ENCODE measurements around the gene DNAH3. TPM values are rescaled to one million over a fixed set of nuclear protein-coding genes. Genes with fewer than 3 reads are reported as not detected.

Gene DNAH3
- total RNA-seq, 5 donors from 2014 or later (not counting 1 experiment from before 2014, with no cell fraction given) = not detected

- Mint-ChIP-seq H3K9me3 (no peaks in the 10 kb centered on the region), H3K27me3 (no peaks in the 10 kb centered on the region), H3K27ac (no peak overlapping the region), H3K4me3 (no peak overlapping the region), H3K36me3 (peaks cover 23% of the 10 kb centered on the region), H3K4me1 (peaks cover 20 to 25% (median 23%) of the 10 kb centered on the region in 3 donors)
- ChIA-PET POLR2A (no interaction called here), CTCF (no interaction called here)
- no peaks in the 10 kb centered on the region for H3K9me3 ChIP-seq
- 100% methylated on average over 1 of the region's 2 CpGs for WGBS (ENCODE audit: insufficient coverage)
- ATAC-seq (replicated peaks in 1 of 4) = no peak
- peaks cover 0 to 10% of the 10 kb centered on the region in 2 donors for H3K36me3 ChIP-seq (ENCODE audit: control insufficient read depth in 2 of 2, extremely low read depth in 1 of 2, insufficient read depth in 1 of 2, low read length in 1 of 2)
- no peak overlapping the region for H3K4me3 ChIP-seq (ENCODE audit: control insufficient read depth in 1 of 2, extremely low read depth in 1 of 2, low read length in 1 of 2)
- no peaks in the 10 kb centered on the region for H3K27me3 ChIP-seq (replicated peaks in 1 of 2; ENCODE audit: control insufficient read depth in 2 of 2, extremely low read depth in 1 of 2, insufficient read depth in 2 of 2, low read length in 1 of 2)
- no peak for DNase-seq
- peaks cover 3 to 5% of the 10 kb centered on the region in 2 experiments for H3K4me1 ChIP-seq (ENCODE audit: control insufficient read depth in 1 of 2, extremely low read depth in 1 of 2, insufficient read depth in 2 of 2, low read length in 2 of 2)
- H3K27ac ChIP-seq (ENCODE audit: low read length) = no peak overlapping the region
These were observed 256.3 kb downstream of the DNAH3 start for GRCh38 chr16:20894388-20894787.

- no peaks in the 10 kb centered on the region for H3K27me3 Mint-ChIP-seq
- ChIA-PET CTCF (interaction anchor here in 1 of 2 donors (0.7 kb wide), 2 partner anchors 16 to 29 kb away, joined by 3 to 4 read pairs; no protein-coding TSS in a partner anchor), POLR2A (no interaction called here)
- no peak overlapping the region for H3K4me3 Mint-ChIP-seq
- no peaks in the 10 kb centered on the region for H3K9me3 ChIP-seq
- H3K27ac ChIP-seq (ENCODE audit: low read length) = no peak overlapping the region
- no CpG with 5 or more reads among the region's 4 CpGs for WGBS (ENCODE audit: insufficient coverage)
- H3K4me1 Mint-ChIP-seq = peaks cover 7 to 12% (median 7%) of the 10 kb centered on the region in 3 donors
- peaks cover 0 to 5% of the 10 kb centered on the region in 2 donors for H3K36me3 ChIP-seq (ENCODE audit: control insufficient read depth in 2 of 2, extremely low read depth in 1 of 2, insufficient read depth in 1 of 2, low read length in 1 of 2)
- no peak for ATAC-seq (replicated peaks in 1 of 4)
- no peaks in the 10 kb centered on the region for H3K27me3 ChIP-seq (replicated peaks in 1 of 2; ENCODE audit: control insufficient read depth in 2 of 2, extremely low read depth in 1 of 2, insufficient read depth in 2 of 2, low read length in 1 of 2)
- H3K36me3 Mint-ChIP-seq = peaks cover 27% of the 10 kb centered on the region
- no peaks in the 10 kb centered on the region for H3K4me1 ChIP-seq (ENCODE audit: control insufficient read depth in 1 of 2, extremely low read depth in 1 of 2, insufficient read depth in 2 of 2, low read length in 2 of 2)
- H3K4me3 ChIP-seq (ENCODE audit: control insufficient read depth in 1 of 2, extremely low read depth in 1 of 2, low read length in 1 of 2) = no peak overlapping the region
- no peaks in the 10 kb centered on the region for H3K9me3 Mint-ChIP-seq
- peak overlapping the region in 1 of 2 donors; percentile 44 for H3K27ac Mint-ChIP-seq
- DNase-seq = no peak
These were observed 260.9 kb downstream of the DNAH3 start for GRCh38 chr16:20889625-20890275.

- no peaks in the 10 kb centered on the region for H3K27me3 Mint-ChIP-seq
- H3K27me3 ChIP-seq (replicated peaks in 1 of 2; ENCODE audit: control insufficient read depth in 2 of 2, extremely low read depth in 1 of 2, insufficient read depth in 2 of 2, low read length in 1 of 2) = no peaks in the 10 kb centered on the region
- ChIA-PET POLR2A (no interaction called here), CTCF (no interaction called here)
- DNase-seq (no peak), ATAC-seq (replicated peaks in 1 of 4) (no peak)
- H3K36me3 ChIP-seq (ENCODE audit: control insufficient read depth in 2 of 2, extremely low read depth in 1 of 2, insufficient read depth in 1 of 2, low read length in 1 of 2) = peaks cover 0 to 1% of the 10 kb centered on the region in 2 donors
- WGBS (ENCODE audit: insufficient coverage) = no CpG with 5 or more reads among the region's 1 CpG
- H3K9me3 Mint-ChIP-seq = no peaks in the 10 kb centered on the region
- no peak overlapping the region for H3K27ac ChIP-seq (ENCODE audit: low read length)
- no peaks in the 10 kb centered on the region for H3K4me1 ChIP-seq (ENCODE audit: control insufficient read depth in 1 of 2, extremely low read depth in 1 of 2, insufficient read depth in 2 of 2, low read length in 2 of 2)
- no peak overlapping the region for H3K4me3 Mint-ChIP-seq
- H3K9me3 ChIP-seq = no peaks in the 10 kb centered on the region
- H3K4me3 ChIP-seq (ENCODE audit: control insufficient read depth in 1 of 2, extremely low read depth in 1 of 2, low read length in 1 of 2) = no peak overlapping the region
- H3K36me3 Mint-ChIP-seq = peaks cover 29% of the 10 kb centered on the region
- H3K4me1 Mint-ChIP-seq = peaks cover 15 to 18% (median 17%) of the 10 kb centered on the region in 3 donors
- H3K27ac Mint-ChIP-seq = no peak overlapping the region
These were observed 263.4 kb downstream of the DNAH3 start for GRCh38 chr16:20887207-20887606.

- WGBS (ENCODE audit: insufficient coverage) = 0% methylated on average over 1 of the region's 1 CpG
- Mint-ChIP-seq H3K4me1 (peaks cover 17 to 18% (median 17%) of the 10 kb centered on the region in 3 donors), H3K36me3 (peaks cover 23% of the 10 kb centered on the region), H3K9me3 (no peaks in the 10 kb centered on the region), H3K4me3 (no peak overlapping the region), H3K27me3 (no peaks in the 10 kb centered on the region), H3K27ac (no peak overlapping the region)
- ChIA-PET CTCF (interaction anchor here in 1 of 2 donors (1.3 kb wide), 1 partner anchor 12 kb away, joined by 4 read pairs; no protein-coding TSS in a partner anchor), POLR2A (no interaction called here)
- Histone ChIP-seq H3K4me3 (ENCODE audit: control insufficient read depth in 1 of 2, extremely low read depth in 1 of 2, low read length in 1 of 2) (no peak overlapping the region), H3K4me1 (ENCODE audit: control insufficient read depth in 1 of 2, extremely low read depth in 1 of 2, insufficient read depth in 2 of 2, low read length in 2 of 2) (no peaks in the 10 kb centered on the region), H3K9me3 (no peaks in the 10 kb centered on the region), H3K27ac (ENCODE audit: low read length) (no peak overlapping the region), H3K36me3 (ENCODE audit: control insufficient read depth in 2 of 2, extremely low read depth in 1 of 2, insufficient read depth in 1 of 2, low read length in 1 of 2) (no peaks in the 10 kb centered on the region), H3K27me3 (replicated peaks in 1 of 2; ENCODE audit: control insufficient read depth in 2 of 2, extremely low read depth in 1 of 2, insufficient read depth in 2 of 2, low read length in 1 of 2) (no peaks in the 10 kb centered on the region)
- DNase-seq (no peak), ATAC-seq (replicated peaks in 1 of 4) (no peak)
These were observed 264.3 kb downstream of the DNAH3 start for GRCh38 chr16:20886320-20886719.

GRCh38 chr16:20884240-20884556 is 266.4 kb downstream of the DNAH3 start:
- Mint-ChIP-seq H3K4me1 (peaks cover 17 to 28% (median 26%) of the 10 kb centered on the region in 3 donors), H3K27me3 (no peaks in the 10 kb centered on the region), H3K36me3 (peaks cover 18% of the 10 kb centered on the region), H3K4me3 (no peak overlapping the region), H3K27ac (peak overlapping the region in 1 of 2 donors; percentile 23), H3K9me3 (no peaks in the 10 kb centered on the region)
- Histone ChIP-seq H3K36me3 (ENCODE audit: control insufficient read depth in 2 of 2, extremely low read depth in 1 of 2, insufficient read depth in 1 of 2, low read length in 1 of 2) (no peaks in the 10 kb centered on the region), H3K4me1 (ENCODE audit: control insufficient read depth in 1 of 2, extremely low read depth in 1 of 2, insufficient read depth in 2 of 2, low read length in 2 of 2) (no peaks in the 10 kb centered on the region), H3K27ac (ENCODE audit: low read length) (no peak overlapping the region), H3K9me3 (no peaks in the 10 kb centered on the region), H3K4me3 (ENCODE audit: control insufficient read depth in 1 of 2, extremely low read depth in 1 of 2, low read length in 1 of 2) (no peak overlapping the region), H3K27me3 (replicated peaks in 1 of 2; ENCODE audit: control insufficient read depth in 2 of 2, extremely low read depth in 1 of 2, insufficient read depth in 2 of 2, low read length in 1 of 2) (no peaks in the 10 kb centered on the region)
- ChIA-PET POLR2A (no interaction called here), CTCF (interaction anchor here in 1 of 2 donors (1.1 kb wide), 1 partner anchor 9 kb away, joined by 3 read pairs; no protein-coding TSS in a partner anchor)
- no peak for DNase-seq
- no peak for ATAC-seq (replicated peaks in 1 of 4)
- no CpG with 5 or more reads among the region's 1 CpG for WGBS (ENCODE audit: insufficient coverage)

GRCh38 chr16:20883554-20884239 is 266.9 kb downstream of the DNAH3 start:
- ChIA-PET POLR2A (no interaction called here), CTCF (interaction anchor here in 1 of 2 donors (1.1 kb wide), 1 partner anchor 9 kb away, joined by 3 read pairs; no protein-coding TSS in a partner anchor)
- Mint-ChIP-seq H3K9me3 (no peaks in the 10 kb centered on the region), H3K4me1 (peaks cover 17 to 33% (median 31%) of the 10 kb centered on the region in 3 donors), H3K27me3 (no peaks in the 10 kb centered on the region), H3K4me3 (no peak overlapping the region), H3K27ac (no peak overlapping the region), H3K36me3 (peaks cover 18% of the 10 kb centered on the region)
- Histone ChIP-seq H3K27ac (ENCODE audit: low read length) (no peak overlapping the region), H3K27me3 (replicated peaks in 1 of 2; ENCODE audit: control insufficient read depth in 2 of 2, extremely low read depth in 1 of 2, insufficient read depth in 2 of 2, low read length in 1 of 2) (no peaks in the 10 kb centered on the region), H3K36me3 (ENCODE audit: control insufficient read depth in 2 of 2, extremely low read depth in 1 of 2, insufficient read depth in 1 of 2, low read length in 1 of 2) (no peaks in the 10 kb centered on the region), H3K4me3 (ENCODE audit: control insufficient read depth in 1 of 2, extremely low read depth in 1 of 2, low read length in 1 of 2) (no peak overlapping the region), H3K4me1 (ENCODE audit: control insufficient read depth in 1 of 2, extremely low read depth in 1 of 2, insufficient read depth in 2 of 2, low read length in 2 of 2) (no peaks in the 10 kb centered on the region), H3K9me3 (no peaks in the 10 kb centered on the region)
- WGBS (ENCODE audit: insufficient coverage) = no CpG with 5 or more reads among the region's 5 CpGs
- no peak for ATAC-seq (replicated peaks in 1 of 4)
- no peak for DNase-seq
